Stimulated activated effector memory CD8-positive, alpha-beta T cell treated with anti-CD3 and anti-CD28 coated beads, Interleukin-12 subunit alpha, Interleukin-12 subunit beta, amount 100 ng/mL, for 72 hours (primary cell): ENCODE results near the gene ANKRD6.
A peak's percentile ranks its signal among the peaks of the same experiment; 100 is the strongest.
"Not testable (repeated sequence)": the region's sequence is repeated elsewhere in the genome, so short reads cannot be mapped to it uniquely, and the experiment has no call there.

Experiments
- ATAC-seq: fragments of 150-1000 bp; cut with Tn5 transposase; 2 replicates; pipeline ENCODE4 v1.10.0; 2021
- DNase-seq, 2 donors: peaks; one replicate each; pipeline ENCODE4 v3.0.0; 2021 to 2022; ENCODE audit warnings: low spot score in 2 of 2
- H3K27ac Mint-ChIP-seq: one replicate; pipeline ENCODE4 v1.8.0; 2022; ENCODE audit warnings: mild to moderate bottlenecking, mixed read lengths
- H3K36me3 Mint-ChIP-seq: one replicate; pipeline ENCODE4 v1.8.0; 2022; ENCODE audit warnings: mild to moderate bottlenecking, mixed read lengths
- H3K4me1 Mint-ChIP-seq: one replicate; pipeline ENCODE4 v1.8.0; 2022; ENCODE audit warnings: mixed read lengths
- H3K4me3 Mint-ChIP-seq: one replicate; pipeline ENCODE4 v1.8.0; 2022; ENCODE audit warnings: mild to moderate bottlenecking, mixed read lengths
- H3K9me3 Mint-ChIP-seq: one replicate; pipeline ENCODE4 v1.8.0; 2022; ENCODE audit warnings: mixed read lengths

Gene ANKRD6

GRCh38 chr6:89638320-89639195 is 205.6 kb downstream of the ANKRD6 start, which contains the start of gene LYRM2:
TSS of gene LYRM2 (minus strand) at chr6:89638747. CDS start at chr6:89638716, 31 bp downstream.
- no peaks in the 10 kb centered on the region for H3K9me3 Mint-ChIP-seq
- peak; percentile 88 to 97 for DNase-seq
- peak; percentile 98 for ATAC-seq
- H3K4me1 Mint-ChIP-seq = peaks cover 23% of the 10 kb centered on the region
- H3K4me3 Mint-ChIP-seq = peak within 1 kb of the TSS; percentile 96
- H3K27ac Mint-ChIP-seq = peak within 1 kb of the TSS; percentile 99
- peaks cover 60% of the 10 kb centered on the region for H3K36me3 Mint-ChIP-seq

GRCh38 chr6:89640804-89641203 is 207.9 kb downstream of the ANKRD6 start:
- peaks cover 61% of the 10 kb centered on the region for H3K36me3 Mint-ChIP-seq
- no peaks in the 10 kb centered on the region for H3K9me3 Mint-ChIP-seq
- ATAC-seq = no peak

GRCh38 chr6:89641581-89641980 is 208.6 kb downstream of the ANKRD6 start:
- H3K9me3 Mint-ChIP-seq, H3K4me3 Mint-ChIP-seq, DNase-seq, ATAC-seq, H3K27ac Mint-ChIP-seq: not testable (repeated sequence)
- Mint-ChIP-seq H3K4me1 (peaks cover 17% of the 10 kb centered on the region), H3K36me3 (peaks cover 61% of the 10 kb centered on the region)

More at GRCh38 chr6:89640804-89641203, 207.9 kb downstream of the ANKRD6 start:
- no peak overlapping the region for H3K27ac Mint-ChIP-seq
- H3K4me1 Mint-ChIP-seq = peaks cover 20% of the 10 kb centered on the region
- H3K4me3 Mint-ChIP-seq = no peak overlapping the region
- DNase-seq = no peak

- Mint-ChIP-seq H3K9me3 (no peaks in the 10 kb centered on the region), H3K27ac (peak overlapping the region; percentile 68), H3K4me1 (peaks cover 17% of the 10 kb centered on the region), H3K36me3 (peaks cover 64% of the 10 kb centered on the region), H3K4me3 (no peak overlapping the region)
- ATAC-seq = no peak
- DNase-seq = no peak
These were observed 210.0 kb downstream of the ANKRD6 start for GRCh38 chr6:89642956-89643355.

- Mint-ChIP-seq H3K9me3 (no peaks in the 10 kb centered on the region), H3K4me1 (peaks cover 13% of the 10 kb centered on the region), H3K27ac (peak overlapping the region; percentile 68), H3K36me3 (peaks cover 64% of the 10 kb centered on the region), H3K4me3 (no peak overlapping the region)
- ATAC-seq (no peak), DNase-seq (no peak)
These were observed 210.5 kb downstream of the ANKRD6 start for GRCh38 chr6:89643406-89643805.

- H3K4me3 Mint-ChIP-seq = no peak overlapping the region
- peaks cover 73% of the 10 kb centered on the region for H3K36me3 Mint-ChIP-seq
- DNase-seq = no peak
- H3K27ac Mint-ChIP-seq = peak overlapping the region; percentile 68
- no peak for ATAC-seq
- no peaks in the 10 kb centered on the region for H3K9me3 Mint-ChIP-seq
- H3K4me1 Mint-ChIP-seq = no peaks in the 10 kb centered on the region
These were observed 211.9 kb downstream of the ANKRD6 start for GRCh38 chr6:89644864-89645263.

GRCh38 chr6:89649682-89650081 is 216.7 kb downstream of the ANKRD6 start:
- no peak for DNase-seq

GRCh38 chr6:89650579-89650978 is 217.6 kb downstream of the ANKRD6 start:
- DNase-seq = no peak
- Mint-ChIP-seq H3K36me3 (peaks cover 95% of the 10 kb centered on the region), H3K9me3 (no peaks in the 10 kb centered on the region), H3K4me1 (no peaks in the 10 kb centered on the region), H3K27ac (no peak overlapping the region), H3K4me3 (no peak overlapping the region)
- ATAC-seq = no peak

More at GRCh38 chr6:89649682-89650081, 216.7 kb downstream of the ANKRD6 start:
- no peak overlapping the region for H3K4me3 Mint-ChIP-seq
- no peaks in the 10 kb centered on the region for H3K4me1 Mint-ChIP-seq
- H3K27ac Mint-ChIP-seq = no peak overlapping the region
- H3K36me3 Mint-ChIP-seq = peaks cover 93% of the 10 kb centered on the region
- no peak for ATAC-seq
- H3K9me3 Mint-ChIP-seq = no peaks in the 10 kb centered on the region

- ATAC-seq (no peak), DNase-seq (no peak)
- Mint-ChIP-seq H3K4me3 (no peak overlapping the region), H3K27ac (peak overlapping the region; percentile 26), H3K9me3 (no peaks in the 10 kb centered on the region), H3K4me1 (no peaks in the 10 kb centered on the region), H3K36me3 (peaks cover 97% of the 10 kb centered on the region)
These were observed 222.2 kb downstream of the ANKRD6 start for GRCh38 chr6:89655122-89655521.

- ATAC-seq (no peak), DNase-seq (no peak)
- Mint-ChIP-seq H3K9me3 (no peaks in the 10 kb centered on the region), H3K27ac (no peak overlapping the region), H3K4me1 (no peaks in the 10 kb centered on the region), H3K4me3 (no peak overlapping the region), H3K36me3 (peaks cover 97% of the 10 kb centered on the region)
These were observed 224.7 kb downstream of the ANKRD6 start for GRCh38 chr6:89657445-89658158.

- H3K4me1 Mint-ChIP-seq = no peaks in the 10 kb centered on the region
- DNase-seq (no peak), ATAC-seq (no peak)
- H3K4me3 Mint-ChIP-seq = no peak overlapping the region
- H3K9me3 Mint-ChIP-seq = no peaks in the 10 kb centered on the region
- H3K27ac Mint-ChIP-seq = no peak overlapping the region
- peaks cover 100% of the 10 kb centered on the region for H3K36me3 Mint-ChIP-seq
These were observed 228.0 kb downstream of the ANKRD6 start for GRCh38 chr6:89660981-89661380.

GRCh38 chr6:89661559-89661958 is 228.6 kb downstream of the ANKRD6 start:
- Mint-ChIP-seq H3K36me3 (peaks cover 100% of the 10 kb centered on the region), H3K4me1 (no peaks in the 10 kb centered on the region), H3K9me3 (no peaks in the 10 kb centered on the region), H3K27ac (no peak overlapping the region), H3K4me3 (no peak overlapping the region)
- no peak for DNase-seq
- ATAC-seq = no peak

GRCh38 chr6:89662659-89663223 is 229.8 kb downstream of the ANKRD6 start:
- no peaks in the 10 kb centered on the region for H3K9me3 Mint-ChIP-seq
- no peak overlapping the region for H3K4me3 Mint-ChIP-seq
- H3K27ac Mint-ChIP-seq = no peak overlapping the region
- no peak for DNase-seq
- no peaks in the 10 kb centered on the region for H3K4me1 Mint-ChIP-seq
- H3K36me3 Mint-ChIP-seq = peaks cover 100% of the 10 kb centered on the region
- ATAC-seq = no peak

- DNase-seq (no peak), ATAC-seq (no peak)
- Mint-ChIP-seq H3K27ac (no peak overlapping the region), H3K4me3 (no peak overlapping the region), H3K4me1 (no peaks in the 10 kb centered on the region), H3K9me3 (no peaks in the 10 kb centered on the region), H3K36me3 (peaks cover 98% of the 10 kb centered on the region)
These were observed 235.1 kb downstream of the ANKRD6 start for GRCh38 chr6:89667872-89668556.

GRCh38 chr6:89669002-89669401 is 236.1 kb downstream of the ANKRD6 start:
- H3K4me1 Mint-ChIP-seq = no peaks in the 10 kb centered on the region
- peaks cover 95% of the 10 kb centered on the region for H3K36me3 Mint-ChIP-seq
- no peaks in the 10 kb centered on the region for H3K9me3 Mint-ChIP-seq

More at GRCh38 chr6:89669002-89669401, 236.1 kb downstream of the ANKRD6 start:
- H3K4me3 Mint-ChIP-seq = no peak overlapping the region
- no peak overlapping the region for H3K27ac Mint-ChIP-seq
- ATAC-seq (no peak), DNase-seq (no peak)
